GM12891 (cell line): ENCODE data around the gene TSPAN12.

Experiments used
- DNase-seq: peaks from one replicate; pipeline ENCODE4 v3.0.0; 2011; ENCODE audit warnings: low spot score; ENCODE audit not compliant: insufficient read length
- FAIRE-seq: peaks from 2 replicates; lab custom pipeline; 2011; peaks lifted over from hg19 to GRCh38; lab: Jason Lieb, UNC
- PAX5 ChIP-seq: IDR thresholded peaks from 2 replicates; pipeline ENCODE4 v1.6.1; 2011; ENCODE audit warnings: low read length, moderate library complexity, mild to moderate bottlenecking; ENCODE audit not compliant: insufficient read depth, severe bottlenecking
- POLR2A ChIP-seq: IDR thresholded peaks from 2 replicates; pipeline ENCODE4 v1.6.1; 2011; ENCODE audit warnings: low read depth, low read length, control low read depth
- POLR2AphosphoS5 ChIP-seq: IDR thresholded peaks from 2 replicates; pipeline ENCODE4 v1.6.1; 2011; ENCODE audit warnings: low read depth, low read length, control low read depth
- POU2F2 ChIP-seq: IDR thresholded peaks from 2 replicates; pipeline ENCODE4 v1.6.1; 2011; ENCODE audit warnings: low read depth, mild to moderate bottlenecking, control low read depth, low read length, moderate library complexity
- SPI1 ChIP-seq: IDR thresholded peaks from 2 replicates; pipeline ENCODE4 v1.6.1; 2011; ENCODE audit warnings: low read depth, low read length, control low read depth
- TAF1 ChIP-seq: IDR thresholded peaks from 2 replicates; pipeline ENCODE4 v1.6.1; 2011; ENCODE audit warnings: low read depth, low read length, control low read depth

TSPAN12 gene

DNA sequence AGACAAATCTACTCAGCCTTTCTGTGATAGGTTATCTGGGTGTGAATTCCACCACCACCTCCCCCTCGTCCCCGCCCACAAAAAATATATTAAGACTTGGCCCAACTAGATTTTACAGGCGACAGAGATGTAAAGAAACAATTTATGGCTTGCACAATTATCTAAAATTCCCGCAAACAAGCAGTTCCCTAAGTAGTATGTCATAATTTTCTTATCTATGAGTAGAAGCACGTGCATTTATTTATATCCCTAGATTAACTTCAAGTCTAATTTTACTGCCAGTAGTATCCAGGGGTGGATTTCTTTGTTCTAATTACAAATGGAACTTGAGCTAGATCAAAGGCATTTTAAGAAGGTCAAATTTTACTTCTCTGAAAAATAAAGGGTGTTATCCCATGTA is 1.7 kb downstream of the TSPAN12 start:
- no peak for TF ChIP-seq POU2F2
- no peak for TF ChIP-seq POLR2A
- TF ChIP-seq SPI1 = no peak
- no peak for TF ChIP-seq PAX5
- FAIRE-seq = peak; percentile 57

DNA sequence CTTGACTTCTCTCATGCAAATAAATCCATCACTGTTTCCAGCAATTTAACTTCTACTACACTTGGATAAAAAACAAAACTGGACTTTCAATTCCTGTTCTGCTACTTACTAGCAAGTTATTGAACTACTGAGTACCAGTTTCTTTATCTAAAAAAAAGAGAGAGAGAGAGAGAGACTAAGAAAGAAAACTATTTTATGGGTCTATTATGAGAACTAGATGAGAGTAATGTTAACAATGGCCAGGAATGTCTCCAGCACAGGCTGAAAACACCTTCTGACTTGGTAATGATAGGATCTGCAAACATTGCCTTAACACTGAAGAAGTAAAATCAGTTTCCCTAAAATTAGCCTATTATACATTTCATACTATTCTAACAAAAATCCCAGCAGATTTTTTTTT is 5.2 kb downstream of the TSPAN12 start:
- no peak for DNase-seq
- FAIRE-seq = no peak
- TF ChIP-seq POLR2A = no peak
- TF ChIP-seq SPI1 = peak; percentile 9; the same call in 1 of the 2 replicates
- TF ChIP-seq POLR2AphosphoS5 = no peak

More for the DNA sequence above, 1.7 kb downstream of the TSPAN12 start:
- no peak for DNase-seq

DNA sequence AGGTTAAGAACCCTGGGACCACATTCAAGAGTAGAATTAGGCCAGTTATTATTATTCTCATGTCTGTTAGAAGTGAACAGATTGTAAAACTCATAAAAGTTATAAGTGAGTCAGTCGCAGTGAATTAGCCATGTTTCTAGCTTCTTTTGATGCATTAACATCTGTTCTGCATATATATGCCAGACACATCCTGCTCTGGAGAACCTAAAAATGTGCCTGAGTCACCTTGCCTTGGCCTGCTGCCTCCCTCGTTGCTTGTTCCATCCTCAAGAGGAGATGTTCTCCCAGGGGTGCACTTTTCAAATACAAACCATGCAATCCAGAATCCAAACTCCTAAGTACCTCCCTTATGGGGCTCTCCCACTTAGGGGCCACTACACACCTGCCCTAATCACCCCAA is 14.8 kb downstream of the TSPAN12 start:
- DNase-seq = no peak
- TF ChIP-seq SPI1 (no peak), POU2F2 (no peak), POLR2A (no peak), TAF1 (no peak), POLR2AphosphoS5 (no peak), PAX5 (no peak)
- FAIRE-seq = no peak

GRCh38 chr7:120842121-120842621 is 15.8 kb downstream of the TSPAN12 start:
- TF ChIP-seq POU2F2 = no peak
- no peak for TF ChIP-seq POLR2AphosphoS5
- TF ChIP-seq TAF1 = no peak
- no peak for TF ChIP-seq SPI1
- FAIRE-seq (no peak), DNase-seq (no peak)

- no peak for FAIRE-seq
- DNase-seq = no peak
- TF ChIP-seq POLR2AphosphoS5 = no peak
- TF ChIP-seq POU2F2 = no peak
- TF ChIP-seq POLR2A = no peak
- TF ChIP-seq TAF1 = no peak
- no peak for TF ChIP-seq SPI1
- TF ChIP-seq PAX5 = no peak
Measured at GRCh38 chr7:120841608-120842007, 16.3 kb downstream of the TSPAN12 start.

- TF ChIP-seq POLR2AphosphoS5 (no peak), SPI1 (0 out of 2 replicates have a peak, but pooled peaks have one; percentile 22), PAX5 (no peak)
- FAIRE-seq (no peak), DNase-seq (no peak)
Measured at GRCh38 chr7:120838281-120838682, 19.7 kb downstream of the TSPAN12 start.

- DNase-seq (no peak), FAIRE-seq (peak; percentile 76)
- TF ChIP-seq PAX5 (peak; percentile 31), POLR2A (no peak), SPI1 (peak; percentile 76)
Measured at GRCh38 chr7:120837599-120837998, 20.3 kb downstream of the TSPAN12 start.

DNA sequence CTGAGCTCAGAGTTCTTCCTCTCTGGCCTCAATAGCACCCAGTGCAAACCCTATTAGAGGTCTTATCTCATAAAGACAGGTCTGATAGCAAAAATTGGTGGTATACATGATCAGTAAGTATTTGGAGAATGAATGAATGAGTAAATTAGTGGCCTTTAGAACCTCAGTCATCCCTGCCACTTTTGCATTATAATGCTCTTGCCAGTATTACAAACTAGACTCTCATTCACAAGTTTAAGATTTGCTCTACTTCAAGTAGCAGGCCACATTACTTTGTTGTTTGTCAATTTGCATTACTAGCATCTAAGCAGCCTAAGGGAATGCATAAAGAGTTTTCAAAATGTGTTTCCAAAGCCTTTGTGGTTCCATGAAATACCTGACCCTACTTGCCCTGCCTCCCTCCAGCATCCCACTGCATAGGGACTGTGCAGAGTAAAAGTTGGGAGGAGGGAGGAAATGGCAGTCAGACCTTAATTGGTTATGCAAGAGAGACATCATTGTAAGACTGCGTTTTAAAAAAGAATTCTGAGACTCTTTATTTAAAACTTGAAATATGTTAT is 21.3 kb downstream of the TSPAN12 start:
- TF ChIP-seq SPI1 (no peak), TAF1 (no peak), POLR2A (no peak), PAX5 (no peak), POLR2AphosphoS5 (no peak), POU2F2 (no peak)
- DNase-seq = no peak
- no peak for FAIRE-seq

- TF ChIP-seq SPI1 = no peak
- no peak for TF ChIP-seq PAX5
- TF ChIP-seq POU2F2 = no peak
- no peak for TF ChIP-seq TAF1
- TF ChIP-seq POLR2A = no peak
- TF ChIP-seq POLR2AphosphoS5 = no peak
- no peak for DNase-seq
- no peak for FAIRE-seq
Measured at GRCh38 chr7:120834726-120835125, 23.2 kb downstream of the TSPAN12 start.

DNA sequence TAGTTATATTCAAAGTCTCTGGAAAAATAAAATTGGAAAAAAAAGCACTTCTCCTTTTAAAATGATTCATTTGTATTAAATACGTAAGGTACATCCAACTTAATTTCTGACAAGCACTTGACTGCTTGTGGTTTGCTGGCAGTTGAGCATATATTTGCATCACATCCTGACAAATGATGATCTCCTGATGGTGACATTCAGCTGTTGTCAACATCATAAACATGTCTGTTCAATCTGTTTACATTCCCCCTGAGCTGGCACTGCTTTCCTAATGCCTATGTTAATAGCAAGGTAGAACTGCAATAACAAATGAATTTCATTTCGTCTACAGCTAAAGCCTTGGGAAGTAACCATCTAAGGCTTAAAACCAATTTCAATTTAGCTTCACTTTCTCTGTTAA is 24.4 kb downstream of the TSPAN12 start:
- FAIRE-seq (peak; percentile 73), DNase-seq (no peak)
- no peak for TF ChIP-seq SPI1
- no peak for TF ChIP-seq TAF1
- no peak for TF ChIP-seq POU2F2
- TF ChIP-seq PAX5 = no peak
- no peak for TF ChIP-seq POLR2AphosphoS5

GRCh38 chr7:120832803-120833202 is 25.1 kb downstream of the TSPAN12 start:
- TF ChIP-seq PAX5 (no peak), POLR2A (no peak), POU2F2 (no peak), TAF1 (no peak), SPI1 (no peak), POLR2AphosphoS5 (no peak)
- DNase-seq (no peak), FAIRE-seq (no peak)
